Measurements from ENCODE around the gene DCXR.
"Not testable (repeated sequence)": the region's sequence is repeated elsewhere in the genome, so short reads cannot be mapped to it uniquely, and the experiment has no call there.

The DCXR gene

GRCh38 chr17:82054351-82055022 is 17.0 kb upstream of the DCXR start:
- DNase-seq, result no peak

GRCh38 chr17:82053556-82054263 is 16.2 kb upstream of the DCXR start:
- no peak for DNase-seq

- no peak for DNase-seq
Observed at GRCh38 chr17:82053130-82053529, 15.6 kb upstream of the DCXR start.

- DNase-seq, result no peak
Observed at GRCh38 chr17:82052638-82053059, 15.2 kb upstream of the DCXR start.

GRCh38 chr17:82051776-82052637 is 14.5 kb upstream of the DCXR start, which contains the start of the genes GPS1 and RFNG:
GPS1 (plus strand) TSS chr17:82051898; CDS start chr17:82051932, 34 bp downstream.
RFNG (minus strand) TSS chr17:82051811; CDS start chr17:82051766, 45 bp downstream.
- DNase-seq, result peak; percentile 51

GRCh38 chr17:82050761-82051641 is 13.5 kb upstream of the DCXR start:
- no peak for DNase-seq

- no peak for DNase-seq
Observed at GRCh38 chr17:82050152-82050760, 12.8 kb upstream of the DCXR start.

- DNase-seq, result no peak
Observed at GRCh38 chr17:82049521-82049971, 12.0 kb upstream of the DCXR start.

- no peak for DNase-seq
Observed at GRCh38 chr17:82049106-82049505, 11.6 kb upstream of the DCXR start.

GRCh38 chr17:82048571-82048971 is 11.1 kb upstream of the DCXR start:
- no peak for DNase-seq

GRCh38 chr17:82047914-82048570 is 10.5 kb upstream of the DCXR start:
- no peak for DNase-seq

GRCh38 chr17:82047379-82047778 is 9.9 kb upstream of the DCXR start:
- DNase-seq, result no peak

GRCh38 chr17:82046903-82047302 is 9.4 kb upstream of the DCXR start:
- no peak for DNase-seq

GRCh38 chr17:82045936-82046484 is 8.5 kb upstream of the DCXR start:
- DNase-seq, result no peak

- DNase-seq, result no peak
Observed at GRCh38 chr17:82043507-82043906, 6.0 kb upstream of the DCXR start.

- DNase-seq, result no peak
Observed at GRCh38 chr17:82042649-82043048, 5.2 kb upstream of the DCXR start.

GRCh38 chr17:82041144-82041814 is 3.8 kb upstream of the DCXR start:
- DNase-seq, result no peak

- DNase-seq, result no peak
Observed at GRCh38 chr17:82039695-82040299, 2.3 kb upstream of the DCXR start.

GRCh38 chr17:82038796-82039409 is 1.4 kb upstream of the DCXR start:
- DNase-seq, result not testable (repeated sequence)
